Panc1 (cell line): ENCODE results near the gene TP53RK.

Experiments used
- CTCF ChIP-seq: fragments of 450-650 bp; IDR thresholded peaks from 2 replicates; pipeline ENCODE4 v1.5.1; 2017; ENCODE audit warnings: mild to moderate bottlenecking
- POLR2AphosphoS5 ChIP-seq: IDR thresholded peaks from 2 replicates; pipeline ENCODE4 v1.6.1; 2012; ENCODE audit warnings: mild to moderate bottlenecking, low read depth, low read length, moderate library complexity
- SIN3A ChIP-seq: IDR thresholded peaks from 2 replicates; pipeline ENCODE4 v1.6.1; 2012; ENCODE audit warnings: low read depth, mild to moderate bottlenecking, low read length, moderate library complexity, borderline replicate concordance; ENCODE audit not compliant: insufficient read depth
- TCF7L2 ChIP-seq: IDR thresholded peaks from 2 replicates; pipeline ENCODE4 v1.6.1; 2011; ENCODE audit warnings: mild to moderate bottlenecking, low read depth, low read length, inconsistent platforms
- TF ChIP-seq, protein P1 (sequence below), 2 experiments: IDR thresholded peaks; 2 replicates each; pipeline ENCODE4 v1.6.1; 2011 to 2012; ENCODE audit warnings: low read depth in 2 of 2, control low read depth in 1 of 2, low read length in 1 of 2, mild to moderate bottlenecking in 1 of 2, moderate library complexity in 1 of 2; ENCODE audit not compliant: insufficient read depth in 1 of 2

- TF ChIP-seq CTCF = no peak
- no peak for TF ChIP-seq POLR2AphosphoS5
- no peak for TF ChIP-seq TCF7L2
- TF ChIP-seq, protein P1, sequence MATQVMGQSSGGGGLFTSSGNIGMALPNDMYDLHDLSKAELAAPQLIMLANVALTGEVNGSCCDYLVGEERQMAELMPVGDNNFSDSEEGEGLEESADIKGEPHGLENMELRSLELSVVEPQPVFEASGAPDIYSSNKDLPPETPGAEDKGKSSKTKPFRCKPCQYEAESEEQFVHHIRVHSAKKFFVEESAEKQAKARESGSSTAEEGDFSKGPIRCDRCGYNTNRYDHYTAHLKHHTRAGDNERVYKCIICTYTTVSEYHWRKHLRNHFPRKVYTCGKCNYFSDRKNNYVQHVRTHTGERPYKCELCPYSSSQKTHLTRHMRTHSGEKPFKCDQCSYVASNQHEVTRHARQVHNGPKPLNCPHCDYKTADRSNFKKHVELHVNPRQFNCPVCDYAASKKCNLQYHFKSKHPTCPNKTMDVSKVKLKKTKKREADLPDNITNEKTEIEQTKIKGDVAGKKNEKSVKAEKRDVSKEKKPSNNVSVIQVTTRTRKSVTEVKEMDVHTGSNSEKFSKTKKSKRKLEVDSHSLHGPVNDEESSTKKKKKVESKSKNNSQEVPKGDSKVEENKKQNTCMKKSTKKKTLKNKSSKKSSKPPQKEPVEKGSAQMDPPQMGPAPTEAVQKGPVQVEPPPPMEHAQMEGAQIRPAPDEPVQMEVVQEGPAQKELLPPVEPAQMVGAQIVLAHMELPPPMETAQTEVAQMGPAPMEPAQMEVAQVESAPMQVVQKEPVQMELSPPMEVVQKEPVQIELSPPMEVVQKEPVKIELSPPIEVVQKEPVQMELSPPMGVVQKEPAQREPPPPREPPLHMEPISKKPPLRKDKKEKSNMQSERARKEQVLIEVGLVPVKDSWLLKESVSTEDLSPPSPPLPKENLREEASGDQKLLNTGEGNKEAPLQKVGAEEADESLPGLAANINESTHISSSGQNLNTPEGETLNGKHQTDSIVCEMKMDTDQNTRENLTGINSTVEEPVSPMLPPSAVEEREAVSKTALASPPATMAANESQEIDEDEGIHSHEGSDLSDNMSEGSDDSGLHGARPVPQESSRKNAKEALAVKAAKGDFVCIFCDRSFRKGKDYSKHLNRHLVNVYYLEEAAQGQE (IDR thresholded peaks at IDR 0.05; ENCODE audit: insufficient read depth in 1 of 2, low read depth in 2 of 2, low read length in 1 of 2) = no peak
- TF ChIP-seq SIN3A = no peak
Observed at GRCh38 chr20:46661659-46662058, 27.6 kb downstream of the TP53RK start.
